DMS 273 (cell line): ENCODE data around the gene PSPN.
"Not testable (repeated sequence)": the region's sequence is repeated elsewhere in the genome, so short reads cannot be mapped to it uniquely, and the experiment has no call there.

Source experiments
- DNase-seq: peaks from one replicate; lab custom pipeline; 2025; ENCODE audit not compliant: unreplicated experiment; lab: John Stamatoyannopoulos, UW

Gene PSPN

DNA sequence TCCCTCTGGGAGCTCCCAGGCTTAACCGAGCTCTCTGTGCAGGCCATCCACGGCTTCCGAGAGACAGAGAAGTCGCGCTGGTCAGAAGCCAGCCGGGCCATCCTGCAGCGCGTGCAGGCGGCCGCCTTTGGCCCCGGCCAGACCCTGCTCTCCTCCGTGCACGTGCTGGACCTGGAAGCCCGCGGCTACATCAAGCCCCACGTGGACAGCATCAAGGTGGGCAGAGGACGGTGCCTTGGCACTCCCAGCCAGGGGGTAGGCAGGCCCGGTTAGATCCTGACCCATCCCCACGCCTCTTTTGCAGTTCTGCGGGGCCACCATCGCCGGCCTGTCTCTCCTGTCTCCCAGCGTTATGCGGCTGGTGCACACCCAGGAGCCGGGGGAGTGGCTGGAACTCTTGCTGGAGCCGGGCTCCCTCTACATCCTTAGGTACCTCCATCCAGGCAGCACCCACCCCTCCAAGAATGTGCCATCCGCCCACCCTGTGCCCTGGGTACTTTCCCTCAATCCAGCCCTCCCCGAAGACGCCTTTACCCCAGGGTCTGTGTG lies 1.5 kb downstream of the PSPN start:
- no peak for DNase-seq

- peak; percentile 55 for DNase-seq
Measured at GRCh38 chr19:6373813-6374108, 2.0 kb downstream of the PSPN start.

DNA sequence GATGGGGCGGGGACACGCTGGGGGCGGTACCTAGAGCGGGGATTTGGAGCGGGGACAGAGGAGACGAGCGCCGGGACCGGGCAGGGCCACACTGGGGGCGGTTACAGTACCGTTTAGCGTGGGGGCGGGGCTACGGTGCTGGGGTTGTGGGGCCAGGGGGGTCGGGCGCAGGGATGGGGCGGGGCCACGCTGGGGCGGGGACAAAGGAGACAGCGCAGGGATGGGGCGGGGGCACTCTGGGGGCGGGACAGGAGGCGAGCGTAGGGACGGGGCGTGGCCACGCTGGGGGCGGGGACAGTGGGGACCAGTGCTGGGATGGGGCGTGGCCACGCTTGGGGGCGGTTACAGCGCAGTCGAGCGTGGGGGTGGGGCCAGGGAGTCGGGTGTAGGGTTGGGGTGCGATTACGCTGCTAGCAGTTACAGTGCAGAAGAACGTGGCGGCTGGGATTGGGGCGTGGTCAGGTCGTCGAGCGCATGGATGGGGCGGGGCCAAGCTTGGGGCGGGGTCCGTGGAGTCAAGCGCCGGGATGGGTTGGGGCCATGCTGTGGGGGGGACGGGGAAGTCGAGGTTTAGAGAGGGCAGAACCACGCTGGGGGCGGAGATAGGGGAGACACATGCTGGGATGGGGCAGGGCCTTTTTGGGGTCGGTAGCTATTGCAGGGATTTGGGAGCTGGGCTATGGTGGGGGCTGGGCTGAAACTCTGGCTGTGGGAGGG lies 2.5 kb downstream of the PSPN start:
- DNase-seq: peak; percentile 98

- peak; percentile 100 for DNase-seq
Measured at GRCh38 chr19:6372594-6373095, 3.1 kb downstream of the PSPN start, which contains the start of gene ALKBH7. Gene ALKBH7, plus strand, starts transcription at chr19:6372794. Its CDS starts 27 bp downstream, at chr19:6372821.

DNA sequence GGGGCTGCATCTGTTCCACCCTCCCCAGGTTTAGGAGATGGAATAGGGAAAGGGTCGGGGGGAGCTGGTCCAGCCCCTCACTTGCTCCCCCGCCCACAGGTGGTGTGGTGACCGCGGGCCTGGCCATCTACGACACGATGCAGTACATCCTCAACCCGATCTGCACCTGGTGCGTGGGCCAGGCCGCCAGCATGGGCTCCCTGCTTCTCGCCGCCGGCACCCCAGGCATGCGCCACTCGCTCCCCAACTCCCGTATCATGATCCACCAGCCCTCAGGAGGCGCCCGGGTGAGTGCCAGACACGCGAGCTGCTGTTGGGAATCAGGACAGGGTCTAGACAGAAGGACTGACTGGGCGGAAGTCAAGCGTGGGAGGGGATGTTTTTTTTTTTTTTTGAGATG lies 11.4 kb downstream of the PSPN start:
- no peak for DNase-seq

GRCh38 chr19:6362351-6362801 lies 13.4 kb downstream of the PSPN start:
- no peak for DNase-seq

GRCh38 chr19:6362027-6362350 lies 13.7 kb downstream of the PSPN start:
- peak; percentile 59 for DNase-seq

GRCh38 chr19:6360857-6361216 lies 14.9 kb downstream of the PSPN start:
- DNase-seq: not testable (repeated sequence)

- not testable (repeated sequence) for DNase-seq
Measured at GRCh38 chr19:6360445-6360844, 15.3 kb downstream of the PSPN start.

DNA sequence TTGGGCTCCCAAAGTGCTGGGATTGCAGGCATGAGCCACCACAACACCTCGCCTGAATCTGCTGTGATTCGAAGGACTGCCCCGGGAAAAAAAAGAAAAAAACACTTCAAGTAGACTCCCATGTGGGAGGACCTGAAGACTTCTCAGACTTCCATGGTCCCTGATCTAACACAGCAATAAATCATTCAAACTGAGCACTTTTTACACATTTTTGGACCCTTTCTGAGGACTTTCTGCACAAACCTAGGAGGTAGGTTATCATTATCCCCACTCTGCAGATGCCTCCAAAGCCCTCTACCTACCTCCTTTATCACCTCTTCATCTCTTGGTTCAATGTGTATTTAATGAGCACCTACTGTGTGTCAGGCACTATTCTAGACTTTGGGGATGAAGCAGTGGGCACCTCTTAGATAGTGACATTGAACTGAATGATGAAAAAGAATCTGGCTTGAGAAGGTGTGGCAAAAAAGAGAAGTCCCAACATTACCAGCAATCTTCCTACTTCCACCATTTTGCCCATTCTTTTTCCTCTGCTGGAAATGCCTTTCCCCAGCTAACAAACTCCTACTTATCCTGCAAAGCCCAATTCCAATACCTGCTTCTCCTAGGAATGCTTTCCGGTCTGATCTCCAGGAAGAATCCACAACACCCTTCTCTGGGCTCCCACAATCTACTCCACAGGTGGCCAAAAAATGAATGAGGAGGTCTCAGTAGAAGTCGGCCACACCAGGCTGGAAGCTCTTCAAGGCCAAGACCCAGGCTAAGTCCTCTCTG lies 16.0 kb downstream of the PSPN start:
- DNase-seq: no peak

DNA sequence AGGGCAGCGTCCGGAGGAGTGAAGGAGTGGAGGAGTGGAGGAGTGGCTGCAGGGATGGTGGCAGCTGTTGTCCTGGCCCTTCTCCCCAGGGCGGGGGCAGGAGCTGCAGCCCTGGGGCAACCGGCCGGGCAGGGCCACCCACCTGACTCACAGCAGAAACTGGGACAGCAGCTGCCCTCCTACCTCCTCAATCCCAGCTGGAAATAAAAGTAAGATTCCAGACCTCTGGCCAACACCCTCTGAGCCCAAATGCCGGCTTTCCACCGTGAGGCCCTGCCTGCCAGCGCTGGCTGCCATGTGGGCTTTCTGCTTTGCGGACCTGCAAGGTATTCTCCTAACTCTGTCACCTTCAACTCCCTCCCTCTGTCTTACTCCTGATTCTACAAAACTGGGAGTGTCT lies 17.7 kb downstream of the PSPN start:
- no peak for DNase-seq

DNA sequence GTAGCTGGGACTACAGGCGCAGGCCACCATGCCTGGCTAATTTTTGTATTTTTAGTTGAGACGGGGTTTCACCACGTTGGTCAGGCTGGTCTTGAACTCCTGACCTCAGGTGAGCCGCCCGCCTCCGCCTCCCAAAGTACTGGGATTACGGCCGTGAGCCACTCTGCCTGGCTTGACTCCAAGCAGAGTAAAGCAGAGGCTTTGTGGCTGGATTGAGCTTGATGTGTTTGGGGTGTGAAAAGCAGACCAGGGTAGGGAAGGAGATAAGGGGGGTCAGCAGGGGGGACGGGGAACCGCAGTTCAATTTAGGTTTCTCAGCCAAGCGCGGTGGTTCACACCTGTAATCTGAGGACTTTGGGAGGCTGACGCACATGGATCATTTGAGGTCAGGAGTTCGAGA lies 18.6 kb downstream of the PSPN start:
- DNase-seq: no peak

GRCh38 chr19:6355321-6356040 lies 20.3 kb downstream of the PSPN start:
- not testable (repeated sequence) for DNase-seq

DNA sequence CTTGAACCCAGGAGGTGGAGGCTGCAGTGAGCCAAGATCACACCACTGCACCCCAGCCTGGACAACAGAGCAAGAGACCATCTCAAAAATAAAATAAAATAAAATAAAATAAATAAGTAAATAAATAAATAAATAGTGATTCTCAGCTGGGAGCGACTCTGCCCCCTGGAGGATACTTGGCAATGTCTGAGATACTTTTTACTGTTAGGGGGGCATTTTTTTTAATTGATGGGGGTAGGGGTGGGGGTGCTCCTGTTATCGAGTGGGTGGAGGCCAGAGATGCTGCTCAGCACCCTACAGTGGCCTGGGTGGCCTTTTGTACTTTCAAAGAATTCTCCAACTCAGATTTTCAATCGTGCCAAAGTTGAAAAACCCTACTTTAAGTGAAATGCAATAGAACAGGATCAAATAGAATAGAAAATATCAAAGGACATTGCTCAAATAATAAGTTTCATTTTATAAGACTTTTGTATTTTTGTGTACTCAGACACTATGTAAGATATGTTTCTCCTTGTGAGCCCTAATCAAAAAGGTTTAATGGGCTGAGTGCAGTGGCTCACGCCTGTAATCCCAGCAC lies 21.5 kb downstream of the PSPN start:
- peak; percentile 38 for DNase-seq

DNA sequence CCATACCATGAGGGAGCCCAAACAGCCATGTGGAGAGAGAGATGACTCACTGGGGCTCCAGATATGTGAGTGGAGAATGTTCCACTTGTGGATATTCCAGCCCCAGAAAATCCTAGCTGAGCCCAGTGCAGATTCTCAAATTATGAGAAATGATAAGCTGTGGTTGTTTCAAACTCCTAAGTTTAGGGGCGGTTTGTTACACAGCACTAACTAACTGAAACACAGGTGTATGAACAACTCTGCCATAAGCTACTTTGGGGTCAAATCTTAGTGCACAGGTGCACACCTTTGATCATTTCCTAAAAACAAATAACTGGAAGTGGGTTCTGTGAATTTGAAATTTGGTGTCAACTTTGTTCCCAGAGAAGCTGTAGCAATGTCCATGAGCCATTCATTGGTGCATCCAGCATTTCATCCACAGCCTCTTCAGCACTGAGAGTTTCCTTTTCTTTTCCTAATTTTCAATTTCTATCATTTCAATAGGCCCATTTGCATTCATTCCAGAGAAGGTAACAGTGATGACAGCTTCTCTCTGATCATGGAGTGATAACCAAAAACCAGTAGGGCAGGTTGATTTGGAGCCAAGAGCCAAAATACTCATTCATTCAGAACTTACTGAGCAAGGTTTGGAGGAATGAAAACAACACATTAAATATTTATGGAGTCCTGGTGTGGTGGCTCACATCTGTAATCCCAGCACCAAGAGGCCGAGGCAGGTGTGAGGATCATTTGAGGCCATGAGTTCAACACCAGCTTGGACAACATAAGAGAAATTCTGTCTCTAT lies 23.2 kb downstream of the PSPN start:
- no peak for DNase-seq

GRCh38 chr19:6350688-6351087 lies 25.0 kb downstream of the PSPN start:
- no peak for DNase-seq

DNA sequence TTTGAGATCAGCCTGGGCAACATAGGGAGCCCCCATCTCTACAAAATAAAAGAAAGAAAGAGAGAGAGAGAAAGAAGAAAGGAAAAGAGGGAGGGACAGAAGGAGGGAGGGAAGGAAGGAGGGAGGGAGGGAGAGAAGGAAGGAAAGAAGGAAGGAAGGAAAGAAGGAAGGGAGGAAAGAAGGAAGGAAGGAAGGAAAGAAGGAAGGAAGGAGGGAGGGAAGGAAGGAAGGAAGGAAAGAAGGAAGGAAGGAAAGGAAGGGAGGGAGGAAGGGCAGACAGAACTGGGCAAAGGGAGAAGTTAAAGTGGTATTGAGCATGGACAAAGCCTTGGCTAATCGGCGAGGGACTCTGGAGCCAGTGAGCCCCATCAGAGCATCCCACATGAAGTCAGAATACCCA lies 26.5 kb downstream of the PSPN start:
- not testable (repeated sequence) for DNase-seq

DNA sequence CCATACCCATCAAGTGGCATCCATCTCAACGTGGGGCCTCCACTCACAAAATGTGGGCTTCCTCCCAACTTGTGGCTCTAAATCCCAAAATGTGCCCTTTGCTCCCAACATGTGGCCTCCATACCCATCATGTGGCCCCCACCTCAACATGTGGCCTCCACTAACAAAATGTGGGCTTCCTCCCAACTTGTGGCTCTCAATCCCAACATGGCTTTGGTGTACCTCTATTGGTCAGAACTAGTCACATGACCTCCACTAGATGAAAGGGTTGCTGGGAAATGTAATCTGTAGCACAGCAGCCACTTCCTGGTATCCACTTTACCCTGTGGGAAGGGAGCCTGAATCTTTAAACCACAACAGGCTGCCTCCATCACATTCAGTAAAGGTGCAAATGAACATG lies 32.3 kb downstream of the PSPN start:
- no peak for DNase-seq

GRCh38 chr19:6340493-6341201 lies 35.1 kb downstream of the PSPN start:
- DNase-seq: peak; percentile 86
